ENCODE data around the gene POFUT2.

DNA sequence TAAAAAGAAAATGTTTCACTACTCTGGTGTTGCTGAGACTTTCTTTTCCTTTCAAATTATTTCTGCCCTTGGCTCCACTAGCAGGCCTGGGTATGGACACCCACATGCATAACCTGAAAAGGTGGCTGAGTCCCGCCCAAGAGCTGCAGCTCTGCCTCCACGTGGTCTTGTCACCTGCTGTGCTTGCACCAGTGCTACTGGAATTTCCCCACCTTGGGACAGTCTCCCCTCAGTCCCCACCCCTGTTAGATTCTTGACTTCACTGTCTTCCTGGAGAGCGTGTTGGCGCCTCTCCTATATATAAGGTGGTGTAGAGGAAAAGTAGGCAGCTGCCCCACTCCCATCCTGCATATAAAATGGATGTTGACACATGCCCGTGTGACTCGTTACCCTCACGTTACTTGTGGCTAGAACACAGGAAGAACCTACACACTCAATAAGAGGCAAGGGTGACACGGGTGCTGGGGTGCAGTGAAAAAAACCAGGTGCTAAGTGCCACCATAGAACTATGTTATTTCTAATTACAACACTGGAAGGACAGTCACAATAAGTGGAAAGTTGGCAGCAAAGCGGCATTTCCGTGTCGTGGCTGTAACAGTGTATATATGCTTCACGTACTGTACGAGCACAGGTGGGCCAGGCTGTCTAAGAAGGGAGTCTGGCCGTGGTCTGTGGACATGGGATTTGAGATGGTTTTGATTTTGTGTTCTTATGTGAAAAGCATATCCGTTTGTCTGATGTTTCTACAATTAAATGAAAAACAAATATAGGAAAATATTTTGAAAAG is 61.0 kb downstream of the POFUT2 start:
- peak in 2 of 4 donors; percentile 10 to 40 for TF ChIP-seq POLR2AphosphoS5 (IDR thresholded peaks at IDR 0.05)
- TF ChIP-seq, protein P1, sequence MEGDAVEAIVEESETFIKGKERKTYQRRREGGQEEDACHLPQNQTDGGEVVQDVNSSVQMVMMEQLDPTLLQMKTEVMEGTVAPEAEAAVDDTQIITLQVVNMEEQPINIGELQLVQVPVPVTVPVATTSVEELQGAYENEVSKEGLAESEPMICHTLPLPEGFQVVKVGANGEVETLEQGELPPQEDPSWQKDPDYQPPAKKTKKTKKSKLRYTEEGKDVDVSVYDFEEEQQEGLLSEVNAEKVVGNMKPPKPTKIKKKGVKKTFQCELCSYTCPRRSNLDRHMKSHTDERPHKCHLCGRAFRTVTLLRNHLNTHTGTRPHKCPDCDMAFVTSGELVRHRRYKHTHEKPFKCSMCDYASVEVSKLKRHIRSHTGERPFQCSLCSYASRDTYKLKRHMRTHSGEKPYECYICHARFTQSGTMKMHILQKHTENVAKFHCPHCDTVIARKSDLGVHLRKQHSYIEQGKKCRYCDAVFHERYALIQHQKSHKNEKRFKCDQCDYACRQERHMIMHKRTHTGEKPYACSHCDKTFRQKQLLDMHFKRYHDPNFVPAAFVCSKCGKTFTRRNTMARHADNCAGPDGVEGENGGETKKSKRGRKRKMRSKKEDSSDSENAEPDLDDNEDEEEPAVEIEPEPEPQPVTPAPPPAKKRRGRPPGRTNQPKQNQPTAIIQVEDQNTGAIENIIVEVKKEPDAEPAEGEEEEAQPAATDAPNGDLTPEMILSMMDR (IDR thresholded peaks at IDR 0.05), result no peak
- TF ChIP-seq POLR2A (IDR thresholded peaks at IDR 0.05), result no peak

Data from sigmoid colon (tissue), 4 donors.